Fibroblast of villous mesenchyme (primary cell): ENCODE results near the gene TIPARP. TPM values are rescaled to one million over a fixed set of nuclear protein-coding genes. Genes with fewer than 3 reads are reported as not detected.

Experiments
- DNase-seq: peaks from one replicate; pipeline ENCODE4 v3.0.0-alpha.2; 2010; ENCODE audit warnings: low read depth
- H3K4me3 ChIP-seq: 2 replicates; pipeline ENCODE4 v1.5.1; 2011; ENCODE audit warnings: low read depth, mild to moderate bottlenecking, low read length
- CTCF ChIP-seq: IDR thresholded peaks from 2 replicates; pipeline ENCODE4 v1.5.1; 2012; ENCODE audit warnings: low read depth, mild to moderate bottlenecking, low read length; ENCODE audit not compliant: insufficient read depth
- total RNA-seq: library from RNA; depleted of rRNA; stranded (reverse); fragments of >200 nt; gene quantifications from 2 replicates; pipeline ENCODE4 v1.2.3, GENCODE V29; 2012

Gene TIPARP
- total RNA-seq, 1 donor, result 91.1 TPM

- no peak for DNase-seq
- TF ChIP-seq CTCF, result no peak
- H3K4me3 ChIP-seq, result no peak overlapping the region
Observed at GRCh38 chr3:156631323-156631722, 43.1 kb upstream of the TIPARP start.

GRCh38 chr3:156632601-156633000 lies 41.8 kb upstream of the TIPARP start:
- DNase-seq, result no peak
- TF ChIP-seq CTCF, result no peak
- no peak overlapping the region for H3K4me3 ChIP-seq

- TF ChIP-seq CTCF, result no peak
- no peak overlapping the region for H3K4me3 ChIP-seq
- peak; percentile 58 for DNase-seq
Observed at GRCh38 chr3:156633335-156633734, 41.1 kb upstream of the TIPARP start.

GRCh38 chr3:156635034-156635433 lies 39.4 kb upstream of the TIPARP start:
- DNase-seq, result no peak
- H3K4me3 ChIP-seq, result no peak overlapping the region
- no peak for TF ChIP-seq CTCF

GRCh38 chr3:156635973-156636372 lies 38.4 kb upstream of the TIPARP start:
- no peak for TF ChIP-seq CTCF
- no peak overlapping the region for H3K4me3 ChIP-seq
- DNase-seq, result no peak

- no peak for DNase-seq
Observed at GRCh38 chr3:156637480-156638022, 36.8 kb upstream of the TIPARP start.

More at GRCh38 chr3:156637480-156638022, 36.8 kb upstream of the TIPARP start:
- no peak for TF ChIP-seq CTCF
- H3K4me3 ChIP-seq, result no peak overlapping the region
